K562 (cell line): ENCODE results near the gene EOMES. TPM values are rescaled to one million over a fixed set of nuclear protein-coding genes. Genes with fewer than 3 reads are reported as not detected.

Source experiments
- ATAC-seq: fragments of 200-7000 bp; cut with Tn5 transposase; 3 replicates; pipeline ENCODE4 v1.9.1; 2020; ENCODE audit warnings: moderate library complexity
- BruUV-seq: library from RNA; stranded (reverse); fragments of 400-500 nt; replicated peaks from 2 replicates; lab custom pipeline; 2021; lab: Mats Ljungman, UMichigan
- CTCF ChIA-PET: fragments of 300-600 bp; formaldehyde crosslinking; extraction: SDS; loops from one replicate; lab custom pipeline; 2021; ENCODE audit warnings: low intra/inter-chr PET ratio; lab: Yijun Ruan, JAX
- POLR2A ChIA-PET: fragments of 300-600, 350-650 bp; sonication (Branson Sonifier 250); formaldehyde crosslinking; extraction: SDS; loops from one replicate; lab custom pipeline; 2021; ENCODE audit warnings: antibody characterized with exemption, inconsistent platforms; lab: Yijun Ruan, JAX
- DNase-seq, 4 experiments: peaks; one replicate each; pipeline versions ENCODE4 v3.0.0 to v3.0.0-alpha.2; 2011 to 2018; ENCODE audit warnings: low spot score in 3 of 4, mixed read lengths in 3 of 4; ENCODE audit errors: extremely low read depth in 1 of 4
- FAIRE-seq: peaks from 2 replicates; lab custom pipeline; 2011; peaks lifted over from hg19 to GRCh38; lab: Jason Lieb, UNC
- H2AFZ ChIP-seq: 2 replicates; pipeline ENCODE4 v1.6.0; 2011; ENCODE audit warnings: low read depth, low read length, control low read depth, inconsistent platforms
- H3K27ac ChIP-seq: fragments of 200-600 bp; 3 replicates; pipeline ENCODE4 v1.8.0; 2011; ENCODE audit warnings: low read depth, mild to moderate bottlenecking, control low read depth, inconsistent platforms, low read length, moderate library complexity, mixed read lengths; ENCODE audit errors: extremely low read depth
- H3K27me3 ChIP-seq, 2 experiments: fragments of 300-600 bp in 1 of 2; 2 replicates in 1 of 2; 3 replicates in 1 of 2; pipeline versions ENCODE4 v1.6.0 to v1.8.0; 2011; ENCODE audit warnings: inconsistent platforms in 2 of 2, low read length in 2 of 2, mild to moderate bottlenecking in 1 of 2, mixed read lengths in 1 of 2, moderate library complexity in 1 of 2; ENCODE audit not compliant: control insufficient read depth in 2 of 2, insufficient read depth in 2 of 2
- H3K36me3 ChIP-seq: fragments of 300-600 bp; 3 replicates; pipeline ENCODE4 v1.8.0; 2011; ENCODE audit warnings: mild to moderate bottlenecking, low read length, inconsistent platforms; ENCODE audit not compliant: control insufficient read depth, insufficient read depth
- H3K4me1 ChIP-seq, 2 experiments: fragments of 200-600 bp in 1 of 2; replicated peaks in 1 of 2; 2 replicates in 1 of 2; 3 replicates in 1 of 2; pipeline versions ENCODE4 v1.5.1 to v1.8.0; 2011; ENCODE audit warnings: inconsistent platforms in 2 of 2, low read length in 2 of 2, mild to moderate bottlenecking in 1 of 2, mixed read lengths in 1 of 2, moderate library complexity in 1 of 2; ENCODE audit not compliant: control insufficient read depth in 2 of 2, insufficient read depth in 2 of 2
- H3K4me2 ChIP-seq: 2 replicates; pipeline ENCODE4 v1.6.1; 2011; ENCODE audit warnings: low read length, control low read depth, inconsistent platforms, mixed read lengths; ENCODE audit not compliant: insufficient read depth
- H3K4me3 ChIP-seq: fragments of 200-600 bp; sonication (generic), shearing (Covaris generic); 2 replicates; pipeline ENCODE4 v1.5.1; 2016; ENCODE audit warnings: control low read depth, inconsistent platforms
- H3K79me2 ChIP-seq: fragments of 200-600 bp; 3 replicates; pipeline ENCODE4 v1.8.0; 2011; ENCODE audit warnings: low read length, inconsistent platforms; ENCODE audit not compliant: control insufficient read depth, insufficient read depth
- H3K9ac ChIP-seq, 2 experiments: 2 replicates each; pipeline versions ENCODE4 v1.6.0 to v1.6.1; 2011; ENCODE audit warnings: low read depth in 2 of 2, low read length in 2 of 2, control low read depth in 1 of 2, inconsistent platforms in 1 of 2, mild to moderate bottlenecking in 1 of 2, mixed read lengths in 1 of 2; ENCODE audit not compliant: insufficient read depth in 1 of 2
- H3K9me1 ChIP-seq: one replicate; pipeline ENCODE4 v1.6.0; 2011; ENCODE audit warnings: inconsistent platforms, mild to moderate bottlenecking, low read length, moderate library complexity; ENCODE audit not compliant: control insufficient read depth, insufficient read depth
- H3K9me3 ChIP-seq: replicated peaks from 2 replicates; pipeline ENCODE4 v1.5.1; 2011; ENCODE audit warnings: low read depth, low read length, inconsistent platforms; ENCODE audit not compliant: control insufficient read depth, insufficient read depth
- H4K20me1 ChIP-seq: replicated peaks from 2 replicates; pipeline ENCODE4 v1.6.1; 2011; ENCODE audit warnings: low read length, inconsistent platforms, mixed read lengths; ENCODE audit not compliant: control insufficient read depth, insufficient read depth
- OTX1 ChIP-seq: fragments of 450-650 bp; formaldehyde crosslinking; IDR thresholded peaks from 2 replicates; pipeline ENCODE4 v1.4.0; 2022; ENCODE audit warnings: mild to moderate bottlenecking
- SNRNP70 ChIP-seq: fragments of 200-400 bp; formaldehyde crosslinking; optimal IDR thresholded peaks from 2 replicates; pipeline ENCODE3; 2017; ENCODE audit warnings: low read depth, low read length
- ZC3H4 ChIP-seq: sonication (generic); formaldehyde crosslinking; IDR thresholded peaks from 2 replicates; pipeline ENCODE4 v1.9.0; 2021; ENCODE audit warnings: missing genetic modification reagents, borderline replicate concordance
- ZNF274 ChIP-seq: IDR thresholded peaks from 2 replicates; pipeline ENCODE4 v1.6.1; 2011; ENCODE audit warnings: low read depth, mild to moderate bottlenecking, low read length, moderate library complexity, borderline replicate concordance
- WGBS: fragments of 100-300 bp; shearing (Covaris generic); methylation state at CpG from one replicate; pipeline ENCODE4 v1.1.6; 2016; ENCODE audit warnings: low coverage, mixed read lengths; ENCODE audit not compliant: insufficient coverage; ENCODE audit errors: missing lambda C conversion rate; 5-methylcytosine and 5-hydroxymethylcytosine counted together
- in situ Hi-C: fragments of 300-500 bp; cut with MboI; formaldehyde crosslinking; loops from 4 replicates; pipeline ENCODE4 v1.15.0; 2018; ENCODE audit warnings: inconsistent platforms, mixed read lengths
- intact Hi-C: fragments of 100-400 bp; cut with micrococcal nuclease; formaldehyde crosslinking; loops from 2 replicates; pipeline ENCODE4 v1.14.2; 2022
- polyA plus RNA-seq, 8 experiments: library from polyadenylated mRNA; depleted of rRNA in 4 of 8; stranded (reverse) in 5 of 8; unstranded in 3 of 8; fragments of >200 nt; fragmentation: Nextera tagmentation in 2 of 8; fragmentation: Illumina TruSeq in 1 of 8; extraction: Ambion mirVana in 2 of 8; extraction: Trizol in 1 of 8; gene quantifications; 2 replicates each; pipeline versions ENCODE4 v1.2.1 to v1.2.3, GENCODE V29; 2011 to 2014; ENCODE audit warnings: inconsistent platforms in 1 of 8, missing spikeins in 1 of 8
- total RNA-seq, 7 experiments: library from RNA; depleted of rRNA in 6 of 7; stranded (reverse); fragments of >200 nt in 6 of 7; fragmentation: Illumina TruSeq in 2 of 7; extraction: Trizol in 2 of 7; gene quantifications; 2 replicates each; pipeline versions ENCODE4 v1.2.1 to v1.2.3, GENCODE V29; 2011 to 2021; ENCODE audit warnings: low replicate concordance in 1 of 7
- TF ChIP-seq, protein P1 (sequence below), 2 experiments: fragments of 200-800 bp in 1 of 2; sonication (Bioruptor generic) in 1 of 2; sonication (generic) in 1 of 2; formaldehyde crosslinking in 1 of 2; IDR thresholded peaks in 1 of 2; conservative IDR thresholded peaks in 1 of 2; 2 replicates each; pipeline versions ENCODE4 v1.5.0 to v1.6.1; 2016 to 2020; ENCODE audit warnings: missing compliant biosample characterization in 1 of 2, missing genetic modification characterization in 1 of 2, missing genetic modification reagents in 1 of 2
- TF ChIP-seq, protein P2 (sequence below): sonication (generic); formaldehyde crosslinking; IDR thresholded peaks from 2 replicates; pipeline ENCODE4 v1.8.0; 2022; ENCODE audit warnings: missing genetic modification reagents, mild to moderate bottlenecking, borderline replicate concordance

EOMES gene
- total and polyA plus RNA-seq, 9 of the 15 experiments (the other 6 are each of a cell fraction or from before 2014, with no cell fraction given): 0.07 TPM; not detected in 8

DNA sequence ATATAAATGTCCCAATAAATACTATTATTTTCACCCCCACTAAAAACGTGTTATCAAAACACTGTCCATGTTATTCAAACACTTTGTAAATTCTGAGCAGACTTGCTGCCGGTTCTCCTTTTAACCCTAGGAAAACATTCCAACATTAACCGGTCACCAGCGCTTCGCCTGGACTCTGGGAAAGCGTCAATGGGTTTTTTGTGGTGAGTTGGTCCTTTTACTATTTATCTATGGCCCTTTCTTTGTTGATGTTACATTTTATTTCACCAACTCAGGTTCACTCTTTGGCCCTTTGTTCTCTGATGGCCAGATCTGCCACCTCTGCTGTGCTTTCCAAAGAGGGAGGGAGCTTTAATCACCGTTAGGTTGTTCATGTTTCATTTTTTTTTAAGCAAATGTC lies 4.1 kb upstream of the EOMES start:
- FAIRE-seq (no peak), DNase-seq (no peak), ATAC-seq (no peak)
- no peak overlapping the region for H2AFZ ChIP-seq
- CTCF ChIA-PET: no interaction called here
- peaks cover 0 to 11% of the 10 kb centered on the region in 2 experiments; a peak in 1 of 5 replicates for H3K4me1 ChIP-seq
- intact Hi-C loops: no loop called here
- H3K36me3 ChIP-seq: no peaks in the 10 kb centered on the region
- no peaks in the 10 kb centered on the region for H3K9me3 ChIP-seq
- no peak overlapping the region for H3K9ac ChIP-seq
- no peaks in the 10 kb centered on the region for H3K9me1 ChIP-seq
- BruUV-seq: no TSS peak
- no peak overlapping the region for H3K4me3 ChIP-seq
- POLR2A ChIA-PET: no interaction called here
- no peak overlapping the region for H3K27ac ChIP-seq
- H3K79me2 ChIP-seq: no peaks in the 10 kb centered on the region
- no peak overlapping the region for H3K4me2 ChIP-seq
- peaks cover 15 to 33% of the 10 kb centered on the region in 2 experiments; a peak in 3 of 5 replicates for H3K27me3 ChIP-seq
- WGBS: under 1% methylated on average over 7 of the region's 7 CpGs
- no peaks in the 10 kb centered on the region for H4K20me1 ChIP-seq
- in situ Hi-C loops: no loop called here
- TF ChIP-seq ZC3H4 (CRISPR knock-in tag): no peak
- TF ChIP-seq, protein P1, sequence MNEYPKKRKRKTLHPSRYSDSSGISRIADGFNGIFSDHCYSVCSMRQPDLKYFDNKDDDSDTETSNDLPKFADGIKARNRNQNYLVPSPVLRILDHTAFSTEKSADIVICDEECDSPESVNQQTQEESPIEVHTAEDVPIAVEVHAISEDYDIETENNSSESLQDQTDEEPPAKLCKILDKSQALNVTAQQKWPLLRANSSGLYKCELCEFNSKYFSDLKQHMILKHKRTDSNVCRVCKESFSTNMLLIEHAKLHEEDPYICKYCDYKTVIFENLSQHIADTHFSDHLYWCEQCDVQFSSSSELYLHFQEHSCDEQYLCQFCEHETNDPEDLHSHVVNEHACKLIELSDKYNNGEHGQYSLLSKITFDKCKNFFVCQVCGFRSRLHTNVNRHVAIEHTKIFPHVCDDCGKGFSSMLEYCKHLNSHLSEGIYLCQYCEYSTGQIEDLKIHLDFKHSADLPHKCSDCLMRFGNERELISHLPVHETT (CRISPR knock-in tag; conservative IDR thresholded peaks at IDR 0.05 in 1 of 2, IDR thresholded peaks at IDR 0.05 in 1 of 2): no peak
- TF ChIP-seq OTX1 (CRISPR knock-in tag): no peak
- TF ChIP-seq SNRNP70: no peak
- TF ChIP-seq ZNF274: no peak
- TF ChIP-seq, protein P2, sequence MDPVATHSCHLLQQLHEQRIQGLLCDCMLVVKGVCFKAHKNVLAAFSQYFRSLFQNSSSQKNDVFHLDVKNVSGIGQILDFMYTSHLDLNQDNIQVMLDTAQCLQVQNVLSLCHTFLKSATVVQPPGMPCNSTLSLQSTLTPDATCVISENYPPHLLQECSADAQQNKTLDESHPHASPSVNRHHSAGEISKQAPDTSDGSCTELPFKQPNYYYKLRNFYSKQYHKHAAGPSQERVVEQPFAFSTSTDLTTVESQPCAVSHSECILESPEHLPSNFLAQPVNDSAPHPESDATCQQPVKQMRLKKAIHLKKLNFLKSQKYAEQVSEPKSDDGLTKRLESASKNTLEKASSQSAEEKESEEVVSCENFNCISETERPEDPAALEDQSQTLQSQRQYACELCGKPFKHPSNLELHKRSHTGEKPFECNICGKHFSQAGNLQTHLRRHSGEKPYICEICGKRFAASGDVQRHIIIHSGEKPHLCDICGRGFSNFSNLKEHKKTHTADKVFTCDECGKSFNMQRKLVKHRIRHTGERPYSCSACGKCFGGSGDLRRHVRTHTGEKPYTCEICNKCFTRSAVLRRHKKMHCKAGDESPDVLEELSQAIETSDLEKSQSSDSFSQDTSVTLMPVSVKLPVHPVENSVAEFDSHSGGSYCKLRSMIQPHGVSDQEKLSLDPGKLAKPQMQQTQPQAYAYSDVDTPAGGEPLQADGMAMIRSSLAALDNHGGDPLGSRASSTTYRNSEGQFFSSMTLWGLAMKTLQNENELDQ (CRISPR knock-in tag): no peak
